Neutrophil (primary cell): ENCODE results near the gene TBC1D19.
"Not testable (repeated sequence)": the region's sequence is repeated elsewhere in the genome, so short reads cannot be mapped to it uniquely, and the experiment has no call there.

Experiments used
- H3K27ac ChIP-seq: fragments of 200-600 bp; sonication (generic); 2 replicates; pipeline ENCODE4 v1.5.1; 2016; ENCODE audit warnings: mild to moderate bottlenecking, moderate library complexity
- H3K27me3 ChIP-seq: fragments of 200-600 bp; sonication (generic); 2 replicates; pipeline ENCODE4 v1.6.0; 2016; ENCODE audit warnings: mild to moderate bottlenecking
- H3K36me3 ChIP-seq: fragments of 200-600 bp; sonication (generic); 2 replicates; pipeline ENCODE4 v1.5.1; 2017
- H3K4me1 ChIP-seq, 2 experiments: fragments of 200-600 bp in 1 of 2; sonication (generic) in 1 of 2; 1 replicate in 1 of 2; 2 replicates in 1 of 2; pipeline versions ENCODE4 v1.5.1 to v1.6.1; 2013 to 2016; ENCODE audit warnings: low read depth in 1 of 2, low read length in 1 of 2, mild to moderate bottlenecking in 1 of 2, moderate library complexity in 1 of 2; ENCODE audit not compliant: control insufficient read depth in 1 of 2, insufficient read depth in 1 of 2
- H3K4me3 ChIP-seq, 2 experiments: fragments of 200-600 bp in 1 of 2; sonication (generic) in 1 of 2; 1 replicate in 1 of 2; 2 replicates in 1 of 2; pipeline ENCODE4 v1.5.1; 2013 to 2016; ENCODE audit warnings: low read depth in 1 of 2, low read length in 1 of 2, mild to moderate bottlenecking in 1 of 2, moderate library complexity in 1 of 2
- H3K9me3 ChIP-seq: fragments of 200-600 bp; sonication (generic); 2 replicates; pipeline ENCODE4 v1.5.1; 2016
- TF ChIP-seq, protein P1 (sequence below): fragments of 200-600 bp; sonication (generic); IDR thresholded peaks from 2 replicates; pipeline ENCODE4 v1.5.1; 2016; ENCODE audit warnings: antibody characterized with exemption

Gene TBC1D19, protein sequence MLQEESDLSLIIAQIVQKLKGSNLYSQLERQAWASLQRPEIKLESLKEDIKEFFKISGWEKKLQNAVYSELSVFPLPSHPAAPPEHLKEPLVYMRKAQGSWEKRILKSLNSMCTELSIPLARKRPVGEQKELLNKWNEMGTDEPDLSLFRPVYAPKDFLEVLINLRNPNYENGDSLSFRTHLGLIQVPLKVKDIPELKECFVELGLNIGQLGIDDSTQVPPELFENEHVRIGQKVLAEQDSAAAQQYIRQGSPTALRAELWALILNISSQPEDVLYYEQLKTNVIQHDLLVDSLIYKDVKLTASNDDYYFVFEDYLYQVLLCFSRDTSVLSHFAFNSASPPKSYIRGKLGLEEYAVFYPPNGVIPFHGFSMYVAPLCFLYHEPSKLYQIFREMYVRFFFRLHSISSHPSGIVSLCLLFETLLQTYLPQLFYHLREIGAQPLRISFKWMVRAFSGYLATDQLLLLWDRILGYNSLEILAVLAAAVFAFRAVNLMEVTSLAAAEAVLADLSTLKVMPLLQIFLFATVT

DNA sequence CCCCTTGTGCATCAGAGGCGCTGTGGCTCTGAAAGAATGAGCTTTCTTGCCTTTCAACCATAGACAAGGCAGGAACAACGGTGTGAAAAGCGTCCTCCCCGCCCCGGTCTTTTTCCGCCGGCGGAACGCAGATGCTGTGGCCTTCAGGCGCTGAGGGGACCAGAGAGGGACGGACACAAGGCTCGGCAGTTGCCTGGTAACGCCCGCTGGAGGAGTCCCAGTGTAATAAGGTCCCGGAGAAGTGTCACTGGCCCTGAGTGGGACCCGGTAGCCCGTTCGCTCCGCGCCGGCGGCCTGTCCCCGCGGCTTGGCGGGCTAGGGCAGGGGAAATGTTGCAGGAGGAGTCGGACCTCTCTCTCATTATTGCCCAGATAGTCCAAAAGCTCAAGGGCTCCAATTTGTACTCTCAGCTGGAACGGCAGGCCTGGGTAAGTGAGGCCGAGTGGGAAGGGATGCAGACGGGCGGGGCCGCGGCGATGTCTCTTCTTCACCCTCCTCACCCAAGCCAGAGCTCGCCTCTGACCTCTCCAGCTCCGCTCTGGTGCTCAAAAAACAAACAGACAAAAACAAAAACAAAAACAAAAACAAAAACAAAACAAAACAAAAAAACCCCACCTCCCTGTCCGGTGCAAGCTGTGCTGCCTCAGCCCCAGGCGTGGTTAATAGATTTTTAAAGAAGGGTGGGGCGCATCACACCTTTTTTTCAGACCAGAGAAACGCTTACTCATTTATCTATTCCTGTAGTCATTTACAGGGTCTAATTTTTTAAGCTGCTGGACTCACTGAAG is at the start of gene TBC1D19:
TBC1D19 (plus strand) TSS at position 220 of the 788 bp plus-strand sequence; CDS start at position 330, 110 bp downstream.
- Histone ChIP-seq H3K27ac (peak within 1 kb of the TSS; percentile 53), H3K4me3 (peak within 1 kb of the TSS; percentile 60 to 70), H3K9me3 (no peaks in the 10 kb centered on the region), H3K27me3 (no peaks in the 10 kb centered on the region), H3K4me1 (peaks cover 14 to 17% of the 10 kb centered on the region in 2 experiments), H3K36me3 (no peaks in the 10 kb centered on the region)
- TF ChIP-seq, protein P1, sequence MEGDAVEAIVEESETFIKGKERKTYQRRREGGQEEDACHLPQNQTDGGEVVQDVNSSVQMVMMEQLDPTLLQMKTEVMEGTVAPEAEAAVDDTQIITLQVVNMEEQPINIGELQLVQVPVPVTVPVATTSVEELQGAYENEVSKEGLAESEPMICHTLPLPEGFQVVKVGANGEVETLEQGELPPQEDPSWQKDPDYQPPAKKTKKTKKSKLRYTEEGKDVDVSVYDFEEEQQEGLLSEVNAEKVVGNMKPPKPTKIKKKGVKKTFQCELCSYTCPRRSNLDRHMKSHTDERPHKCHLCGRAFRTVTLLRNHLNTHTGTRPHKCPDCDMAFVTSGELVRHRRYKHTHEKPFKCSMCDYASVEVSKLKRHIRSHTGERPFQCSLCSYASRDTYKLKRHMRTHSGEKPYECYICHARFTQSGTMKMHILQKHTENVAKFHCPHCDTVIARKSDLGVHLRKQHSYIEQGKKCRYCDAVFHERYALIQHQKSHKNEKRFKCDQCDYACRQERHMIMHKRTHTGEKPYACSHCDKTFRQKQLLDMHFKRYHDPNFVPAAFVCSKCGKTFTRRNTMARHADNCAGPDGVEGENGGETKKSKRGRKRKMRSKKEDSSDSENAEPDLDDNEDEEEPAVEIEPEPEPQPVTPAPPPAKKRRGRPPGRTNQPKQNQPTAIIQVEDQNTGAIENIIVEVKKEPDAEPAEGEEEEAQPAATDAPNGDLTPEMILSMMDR: no peak

DNA sequence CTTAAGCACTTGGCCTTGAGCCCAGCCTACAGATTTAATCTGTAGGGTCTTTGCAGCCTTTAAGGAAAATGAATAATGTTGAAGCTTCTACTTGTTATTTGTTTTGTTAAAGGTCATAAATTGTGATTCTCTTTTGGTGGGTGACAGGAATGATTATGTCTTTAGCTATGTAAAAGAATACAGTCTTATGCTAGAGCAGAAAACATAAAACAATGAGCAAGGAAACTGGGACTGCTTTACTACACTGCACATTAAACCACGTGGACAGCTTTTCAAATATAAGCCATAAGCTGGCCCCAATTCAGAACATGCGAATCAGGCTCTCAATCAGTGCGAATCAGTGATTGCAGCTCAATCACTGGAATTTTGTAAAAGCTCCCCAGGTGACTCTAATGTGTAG is 40.9 kb upstream of the TBC1D19 start:
- Histone ChIP-seq H3K9me3 (no peaks in the 10 kb centered on the region), H3K4me3 (no peak overlapping the region), H3K4me1 (no peaks in the 10 kb centered on the region), H3K36me3 (no peaks in the 10 kb centered on the region), H3K27me3 (no peaks in the 10 kb centered on the region), H3K27ac (no peak overlapping the region)
- TF ChIP-seq, protein P1: no peak

DNA sequence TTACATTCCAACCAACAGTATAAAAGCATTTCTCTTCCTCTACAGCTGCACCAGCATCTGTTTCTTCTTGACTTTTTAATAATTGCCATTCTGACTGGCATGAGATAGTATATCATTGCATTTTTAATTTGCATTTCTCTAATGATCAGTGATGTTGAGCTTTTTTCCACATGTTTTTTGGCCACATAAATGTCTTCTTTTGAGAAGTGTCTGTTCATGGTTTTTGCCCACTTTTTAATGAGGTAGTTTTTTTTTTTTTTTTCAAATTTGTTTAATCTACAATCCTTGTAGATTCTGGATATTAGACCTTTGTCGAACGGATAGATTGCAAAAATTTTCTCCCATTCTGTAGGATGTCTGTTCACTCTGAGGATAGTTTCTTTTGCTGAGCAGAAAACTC is 39.5 kb upstream of the TBC1D19 start:
- TF ChIP-seq, protein P1: no peak
- Histone ChIP-seq H3K4me1 (no peaks in the 10 kb centered on the region), H3K27ac (no peak overlapping the region), H3K4me3 (no peak overlapping the region), H3K27me3 (no peaks in the 10 kb centered on the region), H3K9me3 (no peaks in the 10 kb centered on the region), H3K36me3 (no peaks in the 10 kb centered on the region)

DNA sequence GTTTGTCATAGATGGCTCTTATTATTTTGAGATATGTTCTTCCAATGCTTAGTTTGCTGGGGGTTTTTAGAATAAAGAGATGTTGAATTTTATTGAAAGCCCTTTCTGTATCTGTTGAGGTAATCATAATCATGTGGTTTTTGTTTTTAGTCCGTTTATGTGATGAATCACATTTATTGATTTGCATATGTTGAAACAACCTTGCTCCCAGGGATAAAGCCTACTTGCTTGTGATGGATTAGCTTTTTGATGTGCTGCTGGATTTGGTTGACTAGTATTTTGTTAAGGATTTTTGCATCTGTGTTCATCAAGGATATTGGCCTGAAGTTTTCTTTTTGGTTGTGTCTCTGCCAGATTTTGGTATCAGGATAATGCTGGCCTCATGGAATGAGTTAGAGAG is 35.5 kb upstream of the TBC1D19 start:
- H3K9me3 ChIP-seq, H3K36me3 ChIP-seq, H3K4me3 ChIP-seq, H3K27me3 ChIP-seq, H3K27ac ChIP-seq, H3K4me1 ChIP-seq: not testable (repeated sequence)

DNA sequence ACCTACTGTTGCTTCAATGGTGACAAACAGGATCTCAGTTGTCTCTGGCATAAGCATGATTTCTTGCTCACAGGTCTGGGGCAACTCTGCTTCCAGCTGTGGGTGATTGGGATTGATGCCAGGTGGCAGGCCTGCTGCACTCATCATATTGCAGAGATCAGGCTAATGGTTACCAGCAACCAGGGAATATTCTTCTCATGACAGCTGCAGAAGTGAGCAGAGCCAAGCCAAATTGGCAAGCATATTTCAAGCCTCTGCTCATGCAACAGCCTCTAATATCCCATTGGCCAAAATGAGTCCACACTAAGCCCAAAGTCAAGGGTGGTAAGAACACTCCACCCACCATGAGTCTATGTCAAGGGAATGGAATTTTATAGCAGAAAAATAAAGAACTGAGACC is 26.7 kb upstream of the TBC1D19 start:
- TF ChIP-seq, protein P1: no peak
- no peaks in the 10 kb centered on the region for H3K4me1 ChIP-seq
- H3K36me3 ChIP-seq: no peaks in the 10 kb centered on the region
- H3K27me3 ChIP-seq: no peaks in the 10 kb centered on the region
- H3K27ac ChIP-seq: no peak overlapping the region
- no peaks in the 10 kb centered on the region for H3K9me3 ChIP-seq
- H3K4me3 ChIP-seq: no peak overlapping the region
